Measurements from ENCODE around the gene DPF3.
A peak's percentile ranks its signal among the peaks of the same experiment; 100 is the strongest.

Gene DPF3

GRCh38 chr14:72839753-72840607 lies 53.9 kb downstream of the DPF3 start:
- DNase-seq (ENCODE audit: low read depth in 2 of 2), result no peak

GRCh38 chr14:72839351-72839750 lies 54.5 kb downstream of the DPF3 start:
- DNase-seq (ENCODE audit: low read depth in 2 of 2), result no peak

GRCh38 chr14:72836085-72836484 lies 57.8 kb downstream of the DPF3 start:
- no peak for DNase-seq (ENCODE audit: low read depth in 2 of 2)

GRCh38 chr14:72833174-72833573 lies 60.7 kb downstream of the DPF3 start:
- no peak for DNase-seq (ENCODE audit: low read depth in 2 of 2)

GRCh38 chr14:72830786-72831594 lies 62.9 kb downstream of the DPF3 start:
- no peak for DNase-seq (ENCODE audit: low read depth in 2 of 2)

- DNase-seq (ENCODE audit: low read depth in 2 of 2), result no peak
Measured at GRCh38 chr14:72830356-72830755, 63.5 kb downstream of the DPF3 start.

GRCh38 chr14:72828604-72829003 lies 65.3 kb downstream of the DPF3 start:
- DNase-seq (ENCODE audit: low read depth in 2 of 2), result no peak

GRCh38 chr14:72826039-72826438 lies 67.9 kb downstream of the DPF3 start:
- DNase-seq (ENCODE audit: low read depth in 2 of 2), result no peak

GRCh38 chr14:72825486-72825885 lies 68.4 kb downstream of the DPF3 start:
- DNase-seq (ENCODE audit: low read depth in 2 of 2), result no peak

GRCh38 chr14:72824051-72824450 lies 69.8 kb downstream of the DPF3 start:
- DNase-seq (ENCODE audit: low read depth in 2 of 2), result no peak

- DNase-seq (ENCODE audit: low read depth in 2 of 2), result no peak
Measured at GRCh38 chr14:72822946-72823611, 70.8 kb downstream of the DPF3 start.

GRCh38 chr14:72818998-72819397 lies 74.9 kb downstream of the DPF3 start:
- DNase-seq (ENCODE audit: low read depth in 2 of 2), result no peak

GRCh38 chr14:72816287-72816686 lies 77.6 kb downstream of the DPF3 start:
- DNase-seq (ENCODE audit: low read depth in 2 of 2), result no peak

GRCh38 chr14:72815430-72815829 lies 78.5 kb downstream of the DPF3 start:
- DNase-seq (ENCODE audit: low read depth in 2 of 2), result no peak

- DNase-seq (ENCODE audit: low read depth in 2 of 2), result no peak
Measured at GRCh38 chr14:72812292-72812851, 81.5 kb downstream of the DPF3 start.

- peak; percentile 23 to 34 for DNase-seq (ENCODE audit: low read depth in 2 of 2)
Measured at GRCh38 chr14:72810201-72810600, 83.7 kb downstream of the DPF3 start.

GRCh38 chr14:72809063-72809462 lies 84.8 kb downstream of the DPF3 start:
- no peak for DNase-seq (ENCODE audit: low read depth in 2 of 2)

GRCh38 chr14:72808564-72808963 lies 85.3 kb downstream of the DPF3 start:
- no peak for DNase-seq (ENCODE audit: low read depth in 2 of 2)

- DNase-seq (ENCODE audit: low read depth in 2 of 2), result no peak
Measured at GRCh38 chr14:72802588-72802946, 91.3 kb downstream of the DPF3 start.

- DNase-seq (ENCODE audit: low read depth in 2 of 2), result no peak
Measured at GRCh38 chr14:72801836-72802587, 91.9 kb downstream of the DPF3 start.

- DNase-seq (ENCODE audit: low read depth in 2 of 2), result no peak
Measured at GRCh38 chr14:72801381-72801812, 92.5 kb downstream of the DPF3 start.

Measured in stimulated activated CD4-positive, alpha-beta T cell treated with anti-CD3 and anti-CD28 coated beads, Interleukin-1b, Interleukin-23, amount 100 ng/mL, for 4 hours (primary cell).